Left lung (tissue), 10 donors: ENCODE data around the gene MAP3K9. TPM values are rescaled to one million over a fixed set of nuclear protein-coding genes. Genes with fewer than 3 reads are reported as not detected.

ENCODE experiments used
- ATAC-seq: fragments of 200-7000 bp; cut with Tn5 transposase; one replicate; pipeline ENCODE4 v1.9.1; 2020; ENCODE audit warnings: moderate library complexity
- DNase-seq, 4 donors: peaks; one replicate each; pipeline ENCODE4 v3.0.0-alpha.2; 2013 to 2020
- H3K27ac ChIP-seq, 2 donors: fragments of 200-600 bp; sonication (generic) in 1 of 2; one replicate each; pipeline versions ENCODE4 v1.5.0 to v1.8.0; 2020 to 2021
- H3K27me3 ChIP-seq, 2 donors: fragments of 200-600 bp; sonication (generic) in 1 of 2; one replicate each; pipeline versions ENCODE4 v1.5.0 to v1.8.0; 2020 to 2021
- H3K36me3 ChIP-seq, 2 donors: fragments of 200-600 bp; sonication (generic) in 1 of 2; one replicate each; pipeline versions ENCODE4 v1.5.0 to v1.8.0; 2020 to 2021
- H3K4me1 ChIP-seq, 2 donors: fragments of 200-600 bp; one replicate each; pipeline ENCODE4 v1.8.0; 2021
- H3K4me3 ChIP-seq, 2 donors: fragments of 200-600 bp; sonication (generic) in 1 of 2; one replicate each; pipeline versions ENCODE4 v1.5.0 to v1.8.0; 2020 to 2021; ENCODE audit warnings: mild to moderate bottlenecking in 1 of 2
- H3K9me3 ChIP-seq, 2 donors: fragments of 200-600 bp; sonication (generic) in 1 of 2; one replicate each; pipeline versions ENCODE4 v1.5.0 to v1.8.0; 2020 to 2021
- CTCF ChIP-seq, 2 donors: fragments of 200-600 bp; sonication (generic) in 1 of 2; IDR thresholded peaks; one replicate each; pipeline versions ENCODE4 v1.5.0 to v1.8.0; 2021; ENCODE audit warnings: antibody characterized with exemption in 2 of 2
- intact Hi-C, 2 donors: fragments of 100-400 bp; cut with DNase I; formaldehyde crosslinking; loops; one replicate each; pipeline versions ENCODE4 v1.11.2 to v1.14.2; 2022
- polyA plus RNA-seq, 6 donors: library from polyadenylated mRNA; unstranded; fragments of 120-200 nt; gene quantifications; one replicate each; pipeline ENCODE4 v1.2.1, GENCODE V29; 2013; ENCODE audit not compliant: insufficient read length in 6 of 6
- total RNA-seq, 2 donors: library from RNA; stranded (reverse); fragmentation: NEBNext Ultra II Directional; extraction: Animal tissue kit (Norgen Biotek cat#: 25700); gene quantifications; one replicate each; pipeline ENCODE4 v1.2.1, GENCODE V29; 2021
- donor health status: DM: no; HTN: yes; CAD: no.
- donor health status: DM: no; HTN: no; CAD: no.

MAP3K9 gene
- total and polyA plus RNA-seq, 8 donors, result 5.1 to 13.1 (median 6.4) TPM

- Histone ChIP-seq H3K9me3 (no peaks in the 10 kb centered on the region), H3K36me3 (no peaks in the 10 kb centered on the region), H3K4me1 (peaks cover 0 to 7% of the 10 kb centered on the region in 2 donors), H3K4me3 (no peak overlapping the region), H3K27ac (no peak overlapping the region), H3K27me3 (peaks cover 0 to 10% of the 10 kb centered on the region in 2 donors)
- ATAC-seq, result peak; percentile 40
- no peak for DNase-seq
- no peak for TF ChIP-seq CTCF (IDR thresholded peaks at IDR 0.05)
- intact Hi-C loops, result loop anchor here in 1 of 2 donors (10.0 kb wide), 1 partner anchor 94 kb away; no protein-coding TSS in a partner anchor
Observed at GRCh38 chr14:70718383-70719118, 90.8 kb downstream of the MAP3K9 start.

- TF ChIP-seq CTCF (IDR thresholded peaks at IDR 0.05), result no peak
- ATAC-seq (no peak), DNase-seq (no peak)
- Histone ChIP-seq H3K36me3 (no peaks in the 10 kb centered on the region), H3K4me3 (no peak overlapping the region), H3K9me3 (no peaks in the 10 kb centered on the region), H3K27ac (no peak overlapping the region), H3K27me3 (peaks cover 0 to 10% of the 10 kb centered on the region in 2 donors), H3K4me1 (peaks cover 3 to 9% of the 10 kb centered on the region in 2 donors)
- intact Hi-C loops, result loop anchor here in 1 of 2 donors (10.0 kb wide), 1 partner anchor 92 kb away; no protein-coding TSS in a partner anchor
Observed at GRCh38 chr14:70716958-70717357, 92.4 kb downstream of the MAP3K9 start.

- DNase-seq, result no peak
- peaks cover 0 to 10% of the 10 kb centered on the region in 2 donors for H3K27me3 ChIP-seq
- H3K36me3 ChIP-seq, result no peaks in the 10 kb centered on the region
- TF ChIP-seq CTCF (IDR thresholded peaks at IDR 0.05), result no peak
- no peak overlapping the region for H3K27ac ChIP-seq
- H3K4me1 ChIP-seq, result peaks cover 3 to 9% of the 10 kb centered on the region in 2 donors
- no peak for ATAC-seq
- intact Hi-C loops, result loop anchor here in 1 of 2 donors (10.0 kb wide), 1 partner anchor 92 kb away; no protein-coding TSS in a partner anchor
- no peaks in the 10 kb centered on the region for H3K9me3 ChIP-seq
- no peak overlapping the region for H3K4me3 ChIP-seq
Observed at GRCh38 chr14:70716483-70716882, 92.8 kb downstream of the MAP3K9 start.

- ATAC-seq (peak; percentile 31), DNase-seq (peak in 2 of 4 donors; percentile 32 to 68)
- intact Hi-C loops, result loop anchor here in 1 of 2 donors (10.0 kb wide), 1 partner anchor 89 kb away; no protein-coding TSS in a partner anchor
- TF ChIP-seq CTCF (IDR thresholded peaks at IDR 0.05), result peak; percentile 43 to 56
- no peak overlapping the region for H3K4me3 ChIP-seq
- peaks cover 6 to 9% of the 10 kb centered on the region in 2 donors for H3K4me1 ChIP-seq
- H3K9me3 ChIP-seq, result no peaks in the 10 kb centered on the region
- peaks cover 0 to 10% of the 10 kb centered on the region in 2 donors for H3K27me3 ChIP-seq
- H3K36me3 ChIP-seq, result no peaks in the 10 kb centered on the region
- no peak overlapping the region for H3K27ac ChIP-seq
Observed at GRCh38 chr14:70714055-70714550, 95.2 kb downstream of the MAP3K9 start.

GRCh38 chr14:70713511-70713916 lies 95.8 kb downstream of the MAP3K9 start:
- Histone ChIP-seq H3K27ac (no peak overlapping the region), H3K9me3 (no peaks in the 10 kb centered on the region), H3K4me3 (no peak overlapping the region), H3K36me3 (no peaks in the 10 kb centered on the region), H3K27me3 (peaks cover 0 to 10% of the 10 kb centered on the region in 2 donors), H3K4me1 (peaks cover 6 to 9% of the 10 kb centered on the region in 2 donors)
- intact Hi-C loops, result loop anchor here in 1 of 2 donors (10.0 kb wide), 1 partner anchor 89 kb away; no protein-coding TSS in a partner anchor
- DNase-seq (no peak), ATAC-seq (peak; percentile 10)
- no peak for TF ChIP-seq CTCF (IDR thresholded peaks at IDR 0.05)
